Urinary bladder (tissue), 4 donors: ENCODE data around the gene AMZ2. TPM values are rescaled to one million over a fixed set of nuclear protein-coding genes. Genes with fewer than 3 reads are reported as not detected.
"Not testable (repeated sequence)": the region's sequence is repeated elsewhere in the genome, so short reads cannot be mapped to it uniquely, and the experiment has no call there.

Experiments
- DNase-seq: peaks from one replicate; pipeline ENCODE4 v3.0.0-alpha.2; 2015; ENCODE audit errors: extremely low spot score
- H3K27ac ChIP-seq: one replicate; pipeline ENCODE4 v1.5.1; 2013; ENCODE audit warnings: low read depth, mild to moderate bottlenecking, moderate library complexity
- H3K36me3 ChIP-seq: one replicate; pipeline ENCODE4 v1.6.1; 2013; ENCODE audit warnings: mild to moderate bottlenecking, moderate library complexity; ENCODE audit not compliant: insufficient read depth
- H3K4me1 ChIP-seq: one replicate; pipeline ENCODE4 v1.6.1; 2013; ENCODE audit warnings: mild to moderate bottlenecking, moderate library complexity; ENCODE audit not compliant: insufficient read depth
- H3K4me3 ChIP-seq: one replicate; pipeline ENCODE4 v1.5.1; 2013; ENCODE audit warnings: low read depth, low read length
- WGBS: extraction: QIAGEN DNeasy Blood & Tissue Kit; methylation state at CpG from one replicate; pipeline ENCODE4 v1.1.7; 2013; 5-methylcytosine and 5-hydroxymethylcytosine counted together
- polyA plus RNA-seq: library from polyadenylated mRNA; stranded (reverse); fragments of 200-250 nt; gene quantifications from one replicate; pipeline ENCODE4 v1.2.3, GENCODE V29; 2013
- total RNA-seq: library from RNA; depleted of rRNA; stranded (reverse); fragments of >200 nt; gene quantifications from one replicate; pipeline ENCODE4 v1.2.3, GENCODE V29; 2014
- donor health status: healthy with polysubstance abuse.
- donor health status: healthy.

The AMZ2 gene
- total and polyA plus RNA-seq, 2 donors, result 45.8 to 54.1 TPM

DNA sequence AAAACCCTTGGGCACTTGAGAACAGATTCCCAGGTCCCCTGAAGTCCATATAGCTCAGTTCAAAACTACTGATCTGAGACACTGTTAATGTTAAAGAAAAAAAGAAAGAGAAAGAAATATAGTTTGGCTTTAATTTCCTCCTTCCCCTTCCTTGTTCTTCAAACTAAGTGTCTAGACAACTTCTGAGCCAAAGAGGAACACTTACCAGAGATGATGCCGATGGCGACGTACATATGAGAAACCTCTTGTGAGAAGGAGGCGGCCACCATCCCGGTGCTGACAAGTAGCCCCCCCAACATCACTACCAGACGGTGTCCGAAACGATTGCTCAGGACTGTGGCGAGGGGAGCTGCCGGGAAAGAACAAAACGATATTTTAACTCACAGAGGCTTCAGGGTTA lies 25.9 kb downstream of the AMZ2 start:
- no peaks in the 10 kb centered on the region for H3K4me1 ChIP-seq
- no peak overlapping the region for H3K4me3 ChIP-seq
- no peak for DNase-seq
- H3K27ac ChIP-seq, result no peak overlapping the region
- WGBS, result 75% methylated on average over 11 of the region's 11 CpGs
- H3K36me3 ChIP-seq, result peaks cover 2% of the 10 kb centered on the region

DNA sequence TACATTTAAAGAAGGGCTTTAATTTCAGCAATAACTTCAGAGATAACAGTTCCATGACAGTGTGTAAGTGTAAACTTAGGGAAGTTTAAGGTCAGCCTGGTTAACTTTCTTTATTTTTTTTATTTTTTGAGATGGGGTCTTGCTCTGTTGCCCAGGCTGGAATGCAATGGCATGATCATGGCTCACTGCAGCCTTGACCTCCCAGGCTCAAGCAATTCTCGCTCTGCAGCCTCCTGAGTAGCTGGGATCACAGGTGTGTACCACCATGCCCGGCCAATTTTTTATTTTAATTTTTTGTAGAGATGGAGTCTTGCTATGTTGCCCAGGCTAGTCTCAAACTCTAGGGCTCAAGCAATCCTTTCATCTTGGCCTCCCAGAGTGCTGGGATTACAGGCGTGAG lies 28.5 kb downstream of the AMZ2 start:
- not testable (repeated sequence) for H3K36me3 ChIP-seq, H3K4me3 ChIP-seq, H3K27ac ChIP-seq, DNase-seq, H3K4me1 ChIP-seq
- WGBS, result 96% methylated on average over 3 of the region's 3 CpGs

DNA sequence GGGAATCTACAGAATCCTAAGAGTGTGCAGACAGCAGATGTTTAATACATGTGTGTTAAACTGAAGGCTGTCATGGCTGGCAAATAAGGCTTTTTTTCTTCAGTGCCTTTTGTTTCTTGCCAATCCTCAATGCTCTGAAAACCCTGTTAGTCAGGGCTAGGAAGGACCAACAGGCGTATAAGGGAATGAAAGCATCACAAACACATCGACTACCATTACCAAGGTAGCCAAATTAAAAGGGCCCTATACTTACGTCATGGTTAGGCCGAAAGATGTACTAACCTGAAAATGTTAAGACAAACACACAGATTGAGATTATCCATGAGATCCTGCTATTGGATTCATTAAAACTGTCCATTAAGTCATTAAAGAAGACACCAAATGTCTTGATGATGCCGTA lies 30.0 kb downstream of the AMZ2 start:
- no peak overlapping the region for H3K27ac ChIP-seq
- WGBS, result 98% methylated on average over 5 of the region's 5 CpGs
- H3K4me1 ChIP-seq, result no peaks in the 10 kb centered on the region
- H3K36me3 ChIP-seq, result peaks cover 2% of the 10 kb centered on the region
- no peak for DNase-seq
- no peak overlapping the region for H3K4me3 ChIP-seq

DNA sequence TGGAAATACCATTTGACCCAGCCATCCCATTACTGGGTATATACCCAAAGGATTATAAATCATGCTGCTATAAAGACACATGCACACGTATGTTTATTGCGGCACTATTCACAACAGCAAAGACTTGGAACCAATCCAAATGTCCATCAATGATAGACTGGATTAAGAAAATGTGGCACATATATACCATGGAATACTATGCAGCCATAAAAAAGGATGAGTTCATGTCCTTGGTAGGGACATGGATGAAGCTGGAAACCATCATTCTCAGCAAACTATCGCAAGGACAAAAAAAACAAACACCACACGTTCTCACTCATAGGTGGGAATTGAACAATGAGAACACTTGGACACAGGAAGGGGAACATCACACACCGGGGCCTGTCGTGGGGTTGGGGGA lies 34.1 kb downstream of the AMZ2 start:
- not testable (repeated sequence) for H3K27ac ChIP-seq, H3K36me3 ChIP-seq, H3K4me3 ChIP-seq, DNase-seq, H3K4me1 ChIP-seq
- WGBS, result 74% methylated on average over 4 of the region's 6 CpGs

DNA sequence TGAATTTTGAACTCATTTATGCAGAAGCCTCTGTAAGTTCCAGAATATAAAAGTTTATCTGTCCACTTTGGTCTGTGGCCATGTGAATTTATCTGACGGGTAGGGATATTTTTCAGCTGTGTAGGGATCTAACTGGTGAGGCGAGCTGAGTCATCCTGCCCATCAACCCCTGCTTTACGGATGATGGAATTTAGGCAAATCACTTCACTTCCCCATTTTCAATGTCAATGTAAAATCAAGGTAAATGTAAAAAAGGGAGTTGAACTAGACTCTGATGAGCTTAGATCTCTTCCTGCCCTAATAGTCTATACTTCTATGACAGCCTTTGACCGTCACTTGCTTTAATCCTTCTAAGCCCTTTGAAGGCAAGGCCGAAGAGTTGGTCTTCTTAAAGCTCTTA lies 40.5 kb downstream of the AMZ2 start:
- no peak overlapping the region for H3K27ac ChIP-seq
- WGBS, result 69% methylated on average over 5 of the region's 5 CpGs
- H3K36me3 ChIP-seq, result no peaks in the 10 kb centered on the region
- no peak for DNase-seq
- H3K4me1 ChIP-seq, result peaks cover 3% of the 10 kb centered on the region
- H3K4me3 ChIP-seq, result no peak overlapping the region

DNA sequence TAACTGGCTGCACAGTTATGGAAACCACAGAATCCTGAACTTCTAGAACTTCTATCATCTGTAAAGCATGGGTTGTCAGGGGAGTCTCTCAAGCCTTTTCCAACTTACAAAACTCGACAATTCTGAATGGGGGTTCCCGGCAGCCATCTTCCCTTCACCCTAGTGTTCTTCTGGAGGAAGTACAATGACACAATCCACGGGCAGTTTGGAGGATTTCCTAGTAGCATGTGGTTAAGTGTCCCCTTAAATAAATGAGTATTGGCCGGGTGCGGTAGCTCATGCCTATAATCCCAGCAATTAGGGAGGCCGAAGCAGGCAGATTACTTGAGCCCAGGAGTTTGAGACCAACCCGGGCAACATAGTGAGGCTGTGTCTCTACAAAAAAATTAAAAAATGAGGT lies 41.0 kb downstream of the AMZ2 start:
- WGBS, result 79% methylated on average over 7 of the region's 7 CpGs
- H3K4me3 ChIP-seq, result no peak overlapping the region
- no peak for DNase-seq

DNA sequence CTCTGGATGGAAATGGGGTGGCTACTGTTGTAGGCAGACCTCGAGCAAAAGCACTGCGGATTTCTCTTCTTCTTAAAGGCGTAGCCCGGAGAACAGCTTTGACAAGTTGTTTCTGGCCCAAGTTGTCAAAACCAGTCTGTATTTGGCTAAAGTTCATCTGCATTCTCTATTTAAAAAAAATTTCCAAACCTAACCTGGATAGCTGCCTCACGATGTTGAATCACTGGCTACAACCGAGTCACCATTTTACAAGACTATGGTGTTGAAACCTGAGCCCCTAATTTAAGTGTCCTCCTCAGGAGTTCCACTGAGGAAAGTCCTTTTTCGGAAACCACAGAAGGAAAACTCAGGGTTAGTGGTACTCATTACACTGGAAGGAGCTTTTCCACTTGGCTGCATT lies 41.6 kb downstream of the AMZ2 start:
- no peak for DNase-seq
- H3K27ac ChIP-seq, result no peak overlapping the region
- no peaks in the 10 kb centered on the region for H3K36me3 ChIP-seq
- WGBS, result 57% methylated on average over 7 of the region's 7 CpGs
- no peak overlapping the region for H3K4me3 ChIP-seq
- peaks cover 3% of the 10 kb centered on the region for H3K4me1 ChIP-seq

More for the DNA sequence above, 41.0 kb downstream of the AMZ2 start:
- H3K27ac ChIP-seq, result no peak overlapping the region
- no peaks in the 10 kb centered on the region for H3K36me3 ChIP-seq
- peaks cover 3% of the 10 kb centered on the region for H3K4me1 ChIP-seq

DNA sequence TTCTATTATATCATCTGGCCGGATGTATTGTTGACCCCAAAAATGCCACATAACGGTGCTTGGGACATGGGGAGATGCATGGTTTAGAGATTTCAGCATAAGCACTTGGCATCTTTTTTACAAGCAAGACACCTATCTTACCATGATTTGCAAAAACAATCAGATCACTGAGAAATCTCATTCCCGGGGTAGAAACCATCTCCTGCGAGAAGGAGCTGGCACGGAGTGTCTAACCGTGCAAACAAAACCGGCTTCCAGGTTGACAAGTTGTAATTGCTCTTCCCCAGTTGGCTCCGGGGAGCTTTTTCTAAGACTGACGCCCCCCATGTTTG lies 42.1 kb downstream of the AMZ2 start:
- peaks cover 3% of the 10 kb centered on the region for H3K4me1 ChIP-seq
- H3K27ac ChIP-seq, result no peak overlapping the region
- H3K4me3 ChIP-seq, result no peak overlapping the region
- no peaks in the 10 kb centered on the region for H3K36me3 ChIP-seq
- DNase-seq, result no peak
- WGBS, result 19% methylated on average over 9 of the region's 9 CpGs

DNA sequence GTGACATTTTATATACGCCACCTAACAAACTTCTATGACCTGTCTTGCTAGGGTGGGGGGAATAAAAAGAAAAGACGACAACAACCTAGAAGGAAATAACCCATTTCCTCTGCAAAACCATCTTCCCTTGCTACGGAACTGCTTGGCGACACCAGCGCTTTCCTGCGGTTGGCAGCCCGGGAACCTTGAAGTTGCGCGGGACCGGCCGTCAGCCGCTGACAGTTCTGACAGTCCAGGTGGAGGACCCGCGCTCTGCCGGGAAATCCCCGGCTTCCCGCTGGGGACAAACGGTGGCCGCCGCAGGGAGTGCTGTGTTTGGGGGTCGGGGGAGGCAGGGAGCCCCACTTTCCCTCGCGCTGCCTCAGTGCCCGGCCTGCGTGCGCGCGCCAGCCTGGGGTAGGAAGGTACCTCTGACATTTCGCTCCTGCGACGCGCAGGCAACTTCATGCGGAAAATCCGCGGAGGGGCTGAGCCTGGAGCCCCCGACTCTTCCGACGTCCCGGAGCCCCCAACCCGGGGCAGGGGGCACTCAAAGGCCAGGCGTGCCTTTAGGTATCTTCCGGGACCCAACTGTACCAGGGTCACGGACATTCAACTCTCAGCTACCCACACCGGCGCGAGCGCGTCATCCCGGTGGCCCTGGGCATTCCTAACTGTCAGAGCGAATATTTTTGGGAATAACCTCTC lies 42.6 kb downstream of the AMZ2 start:
- Histone ChIP-seq H3K36me3 (no peaks in the 10 kb centered on the region), H3K27ac (peak overlapping the region; percentile 2), H3K4me3 (peak overlapping the region; percentile 49), H3K4me1 (peaks cover 3% of the 10 kb centered on the region)
- WGBS, result 1% methylated on average over 50 of the region's 50 CpGs
- no peak for DNase-seq

DNA sequence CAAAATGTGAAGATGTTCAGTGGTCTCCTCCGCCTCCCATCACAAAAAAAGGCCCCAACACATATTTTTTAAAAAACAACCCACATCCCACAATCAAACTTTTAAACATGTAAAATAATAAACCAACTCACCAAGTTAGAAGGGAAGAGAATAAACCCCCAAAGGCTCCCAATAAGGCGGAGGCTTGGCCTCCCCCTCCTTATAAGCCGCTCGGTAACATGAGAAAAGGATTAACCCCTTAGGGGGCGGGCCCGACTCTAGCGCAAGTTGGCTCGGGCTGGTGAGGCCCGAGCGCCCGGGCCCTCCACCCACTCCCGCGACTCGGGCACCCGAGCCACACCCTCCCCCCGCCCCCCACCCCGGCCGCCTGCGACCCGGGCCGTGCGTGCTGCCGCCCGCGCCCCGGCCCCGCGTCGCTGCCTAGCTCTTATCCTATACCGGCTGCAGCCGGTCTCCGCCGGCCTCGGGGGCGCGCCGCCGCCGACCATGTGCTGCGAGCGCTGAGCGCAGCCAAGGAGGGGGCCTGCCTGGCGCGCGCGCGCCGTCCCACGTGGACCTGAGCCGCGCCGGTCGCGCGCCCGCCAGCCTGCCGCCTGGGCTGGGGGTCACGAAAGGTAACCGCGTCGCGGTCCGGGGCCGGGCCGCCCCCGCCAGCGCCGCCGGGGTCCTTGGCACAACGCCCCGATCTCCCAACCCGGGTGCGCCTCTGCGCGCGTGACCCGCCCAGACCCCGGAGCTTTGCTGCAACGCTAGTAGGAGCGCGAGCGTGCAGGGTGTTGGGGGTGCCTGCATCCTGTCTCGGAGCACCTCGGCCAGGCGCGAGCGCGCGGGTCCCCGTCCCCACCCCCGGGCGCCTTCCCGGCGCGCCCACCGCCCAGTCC lies 43.4 kb downstream of the AMZ2 start, which contains the start of the genes ARSG and SLC16A6:
Gene ARSG, plus strand, starts transcription at position 541 of the 881 bp plus-strand sequence. CDS start 15,999 bp downstream, outside the sequence.
Gene SLC16A6, minus strand, starts transcription at position 173 of the 881 bp plus-strand sequence. CDS start 12,807 bp downstream, outside the sequence.
- Histone ChIP-seq H3K36me3 (no peaks in the 10 kb centered on the region), H3K4me3 (peak within 1 kb of the TSS; percentile 49), H3K4me1 (peaks cover 3% of the 10 kb centered on the region), H3K27ac (peak within 1 kb of the TSS; percentile 25)
- DNase-seq, result no peak
- under 1% methylated on average over 96 of the region's 96 CpGs for WGBS

DNA sequence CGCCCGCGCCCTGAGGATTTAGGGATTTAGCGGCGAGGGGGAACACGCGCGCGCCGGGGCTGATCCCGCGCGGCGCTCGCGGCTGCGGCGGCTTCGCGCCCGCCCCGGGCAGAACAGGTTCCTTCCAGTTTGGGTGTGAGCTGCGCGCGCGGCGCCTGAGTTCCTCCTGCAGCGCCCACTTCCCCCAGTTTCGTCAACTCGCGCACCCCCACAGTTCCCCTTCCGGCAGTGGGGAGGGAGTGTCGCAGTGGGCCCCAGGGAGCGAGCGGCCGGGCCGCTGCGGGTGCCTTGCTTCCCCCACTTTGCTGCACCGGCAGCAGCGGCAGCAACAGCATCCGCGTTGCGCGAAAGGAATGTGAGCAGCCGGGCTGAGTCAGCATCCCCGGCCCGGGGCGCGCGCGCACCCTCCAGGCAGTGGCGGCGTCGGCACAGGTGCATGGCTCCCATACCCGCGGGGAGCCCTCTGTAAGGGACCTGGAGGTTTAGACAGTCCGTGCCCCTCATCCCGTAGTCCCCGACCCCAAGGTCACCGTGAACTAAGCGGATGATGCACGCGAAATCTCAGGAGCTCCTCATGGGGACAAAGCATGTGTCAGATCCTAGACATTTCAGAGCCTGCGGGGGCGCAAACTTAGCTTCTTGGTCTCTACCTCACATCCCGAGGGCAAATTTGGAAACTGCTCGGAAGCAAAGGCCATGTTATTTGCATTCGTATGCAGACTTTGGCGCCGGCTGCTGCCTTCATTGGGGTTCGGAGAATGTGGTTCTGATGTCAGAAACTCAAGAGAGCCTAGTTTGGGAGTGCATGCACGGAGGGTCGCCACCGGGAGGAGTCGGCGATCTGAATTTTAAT lies 44.2 kb downstream of the AMZ2 start:
- Histone ChIP-seq H3K27ac (peak overlapping the region; percentile 25), H3K4me1 (peaks cover 3% of the 10 kb centered on the region), H3K36me3 (no peaks in the 10 kb centered on the region), H3K4me3 (peak overlapping the region; percentile 49)
- WGBS, result under 1% methylated on average over 76 of the region's 76 CpGs
- no peak for DNase-seq

DNA sequence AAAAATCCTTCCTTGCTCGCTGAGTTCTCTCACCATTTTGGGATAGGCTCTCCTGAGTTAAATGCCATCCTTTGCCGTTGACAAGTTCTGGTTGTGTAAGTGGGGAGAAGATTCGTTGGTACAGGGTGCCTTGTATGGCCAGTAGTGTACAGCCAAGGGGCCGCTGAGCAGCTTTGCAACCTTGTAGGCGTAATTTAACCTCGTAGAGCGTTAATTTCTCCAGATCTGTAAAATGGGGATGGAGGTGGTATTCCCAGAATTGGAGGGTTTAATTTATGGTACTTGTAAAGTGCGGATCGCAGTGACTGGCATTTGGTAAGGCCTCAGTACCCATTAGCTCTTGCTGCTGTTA lies 44.8 kb downstream of the AMZ2 start:
- WGBS, result 32% methylated on average over 9 of the region's 9 CpGs
- Histone ChIP-seq H3K4me3 (no peak overlapping the region), H3K4me1 (peaks cover 3% of the 10 kb centered on the region), H3K27ac (no peak overlapping the region), H3K36me3 (no peaks in the 10 kb centered on the region)
- DNase-seq, result no peak

DNA sequence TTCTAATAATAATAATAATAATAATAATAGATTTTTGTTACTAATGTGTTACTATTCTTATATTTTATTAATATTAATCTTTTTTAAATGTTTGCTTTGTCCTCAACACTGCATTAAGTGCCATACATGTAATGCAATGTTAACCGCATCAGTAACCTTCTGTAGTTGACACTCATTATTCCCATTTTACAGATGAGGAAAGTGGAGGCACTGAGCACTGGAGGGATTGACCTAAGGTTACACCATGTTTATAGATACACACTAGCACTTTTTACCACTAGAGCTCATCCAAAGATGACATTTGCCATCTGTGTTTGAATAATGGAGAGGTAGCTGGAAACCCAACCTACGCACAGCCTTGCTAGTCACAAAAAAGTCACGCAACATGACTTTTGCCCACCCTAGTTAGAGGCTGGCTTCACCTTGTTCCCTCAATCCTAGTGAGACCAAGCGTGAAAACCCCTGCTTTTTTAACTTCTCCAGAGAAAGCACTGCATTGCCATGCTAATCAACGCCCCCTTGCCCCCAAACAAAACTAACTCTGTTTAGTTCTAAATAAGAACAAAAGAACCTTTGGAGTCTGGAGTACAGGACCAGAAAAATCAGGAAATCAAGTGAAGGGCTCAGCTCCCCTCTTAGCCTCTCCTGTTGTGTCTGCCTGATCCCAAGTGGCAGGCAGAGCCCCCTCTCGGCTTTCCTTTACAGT lies 45.8 kb downstream of the AMZ2 start:
- peaks cover 3% of the 10 kb centered on the region for H3K4me1 ChIP-seq
- 90% methylated on average over 6 of the region's 6 CpGs for WGBS
- no peak for DNase-seq

More for the DNA sequence above, 45.8 kb downstream of the AMZ2 start:
- no peaks in the 10 kb centered on the region for H3K36me3 ChIP-seq
- H3K4me3 ChIP-seq, result no peak overlapping the region
- no peak overlapping the region for H3K27ac ChIP-seq
